ENCODE data around the gene CPXM1.

The CPXM1 gene

GRCh38 chr20:2747676-2748235 is 52.7 kb downstream of the CPXM1 start:
- no peak for DNase-seq

- DNase-seq = no peak
Measured at GRCh38 chr20:2746636-2747265, 53.7 kb downstream of the CPXM1 start.

GRCh38 chr20:2745936-2746635 is 54.3 kb downstream of the CPXM1 start:
- no peak for DNase-seq

- no peak for DNase-seq
Measured at GRCh38 chr20:2745060-2745910, 55.1 kb downstream of the CPXM1 start.
